Measurements from ENCODE around the gene SHISAL1. TPM values are rescaled to one million over a fixed set of nuclear protein-coding genes. Genes with fewer than 3 reads are reported as not detected.
A peak's percentile ranks its signal among the peaks of the same experiment; 100 is the strongest.

Gene SHISAL1
- total and polyA plus RNA-seq, 5 donors = 1.0 to 5.8 (median 1.3) TPM

DNA sequence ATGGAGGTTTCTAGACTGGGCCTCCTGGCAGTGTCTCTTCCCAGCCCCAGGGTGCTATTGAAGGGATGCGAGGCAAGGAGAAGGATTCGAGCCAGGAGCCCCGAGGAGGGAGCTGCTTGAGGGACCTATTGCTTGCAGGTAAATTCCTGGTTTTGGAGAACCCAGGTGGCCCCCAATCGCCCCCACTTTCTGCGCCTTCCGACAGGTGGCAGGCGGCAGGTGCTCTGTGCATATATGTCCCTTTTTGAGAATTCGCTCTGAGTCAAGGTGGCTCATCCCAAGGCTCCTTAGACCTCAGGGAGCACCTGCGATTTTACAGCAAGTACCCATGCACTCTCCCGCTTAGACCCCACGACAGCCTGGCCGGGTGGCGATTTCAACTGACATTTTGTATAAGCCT, 40.3 kb upstream of the SHISAL1 start:
- DNase-seq (peak in 2 of 3 donors; percentile 26 to 27), ATAC-seq (no peak)
- H3K9me3 ChIP-seq (ENCODE audit: control insufficient read depth, low read length) = no peaks in the 10 kb centered on the region
- intact Hi-C loops (cut with DNase I) = no loop called here
- H3K27me3 ChIP-seq (ENCODE audit: control insufficient read depth, insufficient read depth) = no peaks in the 10 kb centered on the region
- no peaks in the 10 kb centered on the region for H3K4me1 ChIP-seq (ENCODE audit: control insufficient read depth, insufficient read depth, low read length)
- no peak overlapping the region for H3K27ac ChIP-seq (ENCODE audit: low read length)
- WGBS = 88% methylated on average over 13 of the region's 13 CpGs
- H3K4me3 ChIP-seq (ENCODE audit: low read length) = no peak overlapping the region

DNA sequence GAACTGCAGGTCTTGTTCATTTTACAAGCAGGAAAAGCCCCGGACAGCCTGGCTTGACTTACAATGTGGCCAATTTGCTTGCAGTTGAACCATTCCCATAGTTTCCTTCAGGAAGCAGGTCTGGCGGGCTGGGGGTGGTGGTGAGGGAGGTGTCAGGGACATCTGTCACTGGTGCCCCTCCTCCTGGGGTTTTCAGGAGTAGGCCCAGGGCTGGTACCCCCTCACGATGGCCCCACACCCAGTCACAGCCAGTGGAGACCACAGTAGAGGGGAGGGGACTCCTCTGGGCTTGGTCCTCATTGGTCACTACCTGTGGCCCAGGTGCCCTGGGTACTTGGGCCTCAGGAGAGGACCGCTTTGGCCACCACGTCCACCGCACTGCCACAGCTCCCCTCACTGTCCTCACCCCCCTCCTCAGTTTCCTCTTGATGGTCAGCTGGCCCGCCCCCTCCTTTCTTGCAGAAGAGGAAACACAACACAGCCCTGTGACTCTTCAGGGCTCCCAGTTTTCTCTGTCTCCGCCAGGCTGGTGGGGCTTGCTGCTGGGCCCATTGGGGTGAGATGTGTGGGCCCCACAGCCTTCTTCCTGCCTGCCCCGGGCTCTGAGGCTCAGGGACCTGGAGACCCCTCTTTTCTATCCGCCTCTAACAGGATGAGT, 39.8 kb upstream of the SHISAL1 start:
- no peaks in the 10 kb centered on the region for H3K27me3 ChIP-seq (ENCODE audit: control insufficient read depth, insufficient read depth)
- intact Hi-C loops (cut with DNase I) = no loop called here
- DNase-seq (peak in 2 of 3 donors; percentile 28 to 39), ATAC-seq (no peak)
- 60% methylated on average over 10 of the region's 10 CpGs for WGBS
- H3K4me3 ChIP-seq (ENCODE audit: low read length) = no peak overlapping the region
- H3K9me3 ChIP-seq (ENCODE audit: control insufficient read depth, low read length) = no peaks in the 10 kb centered on the region
- no peak overlapping the region for H3K27ac ChIP-seq (ENCODE audit: low read length)
- H3K4me1 ChIP-seq (ENCODE audit: control insufficient read depth, insufficient read depth, low read length) = no peaks in the 10 kb centered on the region

DNA sequence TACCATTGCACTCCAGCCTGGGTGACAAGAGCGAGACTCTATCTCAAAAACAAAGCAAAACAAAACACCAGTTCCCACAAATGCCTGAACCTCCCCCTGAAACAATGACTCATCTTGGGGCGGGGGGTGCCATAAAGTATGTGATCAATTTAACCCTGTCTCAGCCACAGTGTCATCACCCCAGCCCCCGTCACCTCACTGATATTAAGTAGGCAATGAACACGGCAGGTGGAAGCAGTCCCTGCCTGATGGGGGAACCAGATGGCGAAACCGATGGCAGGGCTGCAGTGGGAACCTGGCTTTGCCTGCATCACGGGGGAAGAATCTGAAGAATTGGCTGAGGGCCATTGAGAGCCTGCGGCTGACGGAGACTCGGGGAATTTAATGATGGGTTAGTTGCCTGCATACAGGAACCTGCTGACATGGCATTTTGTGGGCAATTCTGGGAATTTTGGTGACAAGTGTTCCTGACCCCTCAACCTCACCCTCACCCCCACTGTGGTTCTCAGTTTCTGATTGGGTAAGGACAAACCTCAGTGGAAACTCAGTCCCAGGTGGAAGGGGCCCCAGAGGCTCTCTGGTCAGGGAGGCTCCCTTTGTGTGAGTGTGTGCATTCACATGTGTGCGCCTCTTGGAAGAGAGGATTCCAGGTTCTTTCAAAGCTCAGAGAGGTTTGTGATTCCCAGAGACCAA, 39.1 kb upstream of the SHISAL1 start:
- no peaks in the 10 kb centered on the region for H3K9me3 ChIP-seq (ENCODE audit: control insufficient read depth, low read length)
- H3K27ac ChIP-seq (ENCODE audit: low read length) = no peak overlapping the region
- no peaks in the 10 kb centered on the region for H3K4me1 ChIP-seq (ENCODE audit: control insufficient read depth, insufficient read depth, low read length)
- H3K4me3 ChIP-seq (ENCODE audit: low read length) = no peak overlapping the region
- intact Hi-C loops (cut with DNase I) = no loop called here
- ATAC-seq = peak in 1 of 2 donors; percentile 3
- no peaks in the 10 kb centered on the region for H3K27me3 ChIP-seq (ENCODE audit: control insufficient read depth, insufficient read depth)
- WGBS = 19% methylated on average over 11 of the region's 11 CpGs
- DNase-seq = peak in 2 of 3 donors; percentile 50 to 62

DNA sequence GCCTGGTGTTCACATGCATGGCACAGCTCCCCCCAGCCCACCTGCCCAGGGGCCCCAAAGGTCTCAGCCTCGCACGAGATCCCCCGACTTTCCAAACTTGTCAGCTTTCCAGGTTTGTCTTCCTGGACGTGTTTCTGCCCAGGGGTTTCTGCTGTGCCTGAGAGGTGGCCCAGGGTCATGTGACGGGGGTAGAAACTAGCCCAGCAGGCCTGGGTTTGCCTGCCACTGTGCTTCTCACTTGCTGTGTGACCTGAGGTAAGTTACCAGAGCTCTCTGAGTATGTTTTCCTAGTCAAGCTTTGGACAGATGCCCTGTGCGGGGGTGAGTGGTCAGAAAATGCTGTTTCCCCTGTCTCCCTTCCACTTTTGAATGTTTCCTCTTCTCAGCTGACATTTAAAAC, 38.3 kb upstream of the SHISAL1 start:
- Histone ChIP-seq H3K27ac (ENCODE audit: low read length) (no peak overlapping the region), H3K4me1 (ENCODE audit: control insufficient read depth, insufficient read depth, low read length) (peaks cover 2% of the 10 kb centered on the region), H3K4me3 (ENCODE audit: low read length) (no peak overlapping the region), H3K27me3 (ENCODE audit: control insufficient read depth, insufficient read depth) (no peaks in the 10 kb centered on the region), H3K9me3 (ENCODE audit: control insufficient read depth, low read length) (no peaks in the 10 kb centered on the region)
- WGBS = 62% methylated on average over 6 of the region's 6 CpGs
- DNase-seq (peak in 1 of 3 donors; percentile 21), ATAC-seq (no peak)
- intact Hi-C loops (cut with DNase I) = no loop called here

DNA sequence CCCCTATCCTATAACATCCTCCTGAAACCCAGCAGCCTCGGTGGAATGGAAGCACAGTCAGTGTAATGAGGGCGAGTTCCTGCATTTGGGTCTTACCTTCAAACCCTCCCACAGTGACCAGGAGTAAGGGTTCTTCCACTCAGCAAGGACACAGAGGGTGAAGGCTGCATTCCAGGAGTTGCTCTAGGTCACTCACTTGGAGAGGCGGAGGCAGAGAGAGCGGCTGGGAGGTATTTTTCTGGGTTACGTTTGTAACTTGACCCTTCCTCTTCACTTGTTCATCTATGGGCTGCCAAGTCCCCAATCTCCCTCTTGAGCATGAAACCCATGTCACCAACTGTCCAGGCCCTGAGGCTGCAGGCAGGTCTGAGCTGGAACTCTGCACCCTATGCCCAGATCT, 36.8 kb upstream of the SHISAL1 start:
- no peak for DNase-seq
- Histone ChIP-seq H3K27ac (ENCODE audit: low read length) (no peak overlapping the region), H3K4me1 (ENCODE audit: control insufficient read depth, insufficient read depth, low read length) (peaks cover 2% of the 10 kb centered on the region), H3K4me3 (ENCODE audit: low read length) (no peak overlapping the region), H3K9me3 (ENCODE audit: control insufficient read depth, low read length) (no peaks in the 10 kb centered on the region), H3K27me3 (ENCODE audit: control insufficient read depth, insufficient read depth) (no peaks in the 10 kb centered on the region)
- ATAC-seq = no peak
- 56% methylated on average over 5 of the region's 5 CpGs for whole genome bisulfite sequencing
- intact Hi-C loops (cut with DNase I) = no loop called here

DNA sequence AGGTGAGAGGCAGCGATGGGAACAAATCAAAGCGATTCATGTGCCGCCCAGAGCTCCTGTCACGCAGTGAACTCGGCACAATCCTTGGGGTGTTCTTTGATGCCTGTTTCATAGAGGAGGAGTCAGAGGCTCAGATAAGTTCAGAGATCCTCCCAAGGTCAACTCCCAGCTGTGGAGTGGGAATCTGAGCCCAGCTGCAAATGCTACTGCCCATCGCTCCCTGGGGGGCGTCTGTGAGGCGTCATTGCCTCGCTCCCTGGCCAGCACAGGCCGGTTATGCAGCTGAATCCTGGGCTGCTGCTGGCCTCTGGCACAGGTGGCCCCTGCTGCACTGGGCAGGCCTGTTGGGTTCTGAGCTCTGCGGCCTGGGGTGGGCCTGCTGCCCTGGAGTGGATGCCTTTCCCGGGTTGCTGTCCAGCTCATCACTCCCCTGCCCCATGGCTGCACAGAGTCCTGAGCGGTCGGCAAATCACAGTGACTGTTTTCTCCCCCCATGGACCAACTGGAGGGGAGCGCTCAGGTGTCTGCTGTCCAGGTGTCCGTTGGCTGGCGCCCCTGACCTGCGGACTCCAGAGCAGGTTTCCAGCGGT, 36.3 kb upstream of the SHISAL1 start:
- intact Hi-C loops (cut with DNase I) = no loop called here
- no peaks in the 10 kb centered on the region for H3K27me3 ChIP-seq (ENCODE audit: control insufficient read depth, insufficient read depth)
- no peak overlapping the region for H3K27ac ChIP-seq (ENCODE audit: low read length)
- no peaks in the 10 kb centered on the region for H3K9me3 ChIP-seq (ENCODE audit: control insufficient read depth, low read length)
- ATAC-seq (peak in 1 of 2 donors; percentile 13), DNase-seq (peak in 1 of 3 donors; percentile 66)
- peaks cover 2% of the 10 kb centered on the region for H3K4me1 ChIP-seq (ENCODE audit: control insufficient read depth, insufficient read depth, low read length)
- H3K4me3 ChIP-seq (ENCODE audit: low read length) = no peak overlapping the region
- 59% methylated on average over 19 of the region's 19 CpGs for whole genome bisulfite sequencing

DNA sequence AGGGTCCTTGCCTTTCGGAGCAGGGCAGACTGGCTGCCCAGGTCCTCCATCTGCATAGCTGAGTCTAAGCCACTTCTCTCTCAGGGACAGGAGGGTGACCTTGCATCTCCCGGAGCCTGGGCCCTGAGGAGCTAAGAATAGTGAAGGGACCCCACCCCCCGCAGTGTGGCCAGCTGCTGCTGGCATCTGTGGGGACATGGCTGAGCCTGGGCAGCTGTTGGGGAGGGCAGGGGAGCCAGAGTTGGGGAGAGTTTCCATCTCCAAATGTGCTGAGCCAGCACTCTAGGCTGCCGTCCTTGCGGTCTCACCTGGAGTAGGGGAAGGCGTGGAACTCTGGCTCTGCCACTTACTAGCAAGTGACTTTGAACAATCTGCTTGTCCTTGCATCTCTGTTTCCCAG, 34.8 kb upstream of the SHISAL1 start:
- ATAC-seq (peak; percentile 18 to 29), DNase-seq (peak in 1 of 3 donors; percentile 24)
- intact Hi-C loops (cut with DNase I) = no loop called here
- H3K9me3 ChIP-seq (ENCODE audit: control insufficient read depth, low read length) = no peaks in the 10 kb centered on the region
- 79% methylated on average over 6 of the region's 6 CpGs for WGBS
- peaks cover 2% of the 10 kb centered on the region for H3K4me1 ChIP-seq (ENCODE audit: control insufficient read depth, insufficient read depth, low read length)
- no peaks in the 10 kb centered on the region for H3K27me3 ChIP-seq (ENCODE audit: control insufficient read depth, insufficient read depth)
- H3K27ac ChIP-seq (ENCODE audit: low read length) = peak overlapping the region; percentile 36
- H3K4me3 ChIP-seq (ENCODE audit: low read length) = no peak overlapping the region

DNA sequence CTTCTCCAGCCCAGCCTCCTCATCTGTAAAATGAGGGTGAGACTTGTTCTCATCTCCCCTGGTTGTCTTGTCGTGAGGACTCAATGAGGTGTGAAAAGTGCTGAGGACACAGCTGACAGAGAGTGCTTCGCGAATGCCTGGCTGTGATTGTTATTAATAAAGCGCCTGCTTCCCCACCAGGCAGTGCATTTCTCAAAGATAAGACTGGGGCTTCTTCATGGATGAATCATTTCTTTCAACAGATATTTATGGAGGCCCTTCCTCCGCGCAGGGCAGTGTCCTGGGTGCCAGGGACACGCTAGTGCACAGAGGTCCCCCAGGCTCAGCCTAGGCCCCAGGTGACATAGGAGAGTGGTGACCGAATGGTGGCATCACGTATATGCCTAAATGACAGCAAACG, 34.3 kb upstream of the SHISAL1 start:
- H3K4me3 ChIP-seq (ENCODE audit: low read length) = no peak overlapping the region
- H3K9me3 ChIP-seq (ENCODE audit: control insufficient read depth, low read length) = no peaks in the 10 kb centered on the region
- H3K27ac ChIP-seq (ENCODE audit: low read length) = peak overlapping the region; percentile 36
- ATAC-seq (peak in 1 of 2 donors; percentile 59), DNase-seq (peak in 1 of 3 donors; percentile 25)
- H3K27me3 ChIP-seq (ENCODE audit: control insufficient read depth, insufficient read depth) = no peaks in the 10 kb centered on the region
- peaks cover 2% of the 10 kb centered on the region for H3K4me1 ChIP-seq (ENCODE audit: control insufficient read depth, insufficient read depth, low read length)
- intact Hi-C loops (cut with DNase I) = no loop called here
- WGBS = 60% methylated on average over 10 of the region's 10 CpGs

DNA sequence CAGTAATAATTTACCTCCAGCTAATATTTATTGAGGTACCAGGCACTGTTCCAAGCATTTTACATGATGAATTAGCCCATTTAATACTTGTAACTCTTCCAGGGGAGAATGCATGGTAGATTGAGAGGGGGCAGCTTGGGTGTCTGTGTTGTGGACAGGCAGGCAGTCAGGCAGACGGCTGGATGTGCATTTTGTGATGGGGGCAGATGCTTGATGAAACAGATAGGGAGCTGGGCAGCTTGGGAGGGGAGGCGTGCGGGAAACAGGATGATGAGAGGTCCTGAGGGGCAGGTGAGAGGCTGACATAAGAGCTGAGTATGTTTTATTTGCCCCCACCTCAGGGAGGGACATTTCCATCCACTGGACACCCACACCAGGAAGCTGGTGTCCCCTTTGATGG, 33.1 kb upstream of the SHISAL1 start:
- H3K27me3 ChIP-seq (ENCODE audit: control insufficient read depth, insufficient read depth) = no peaks in the 10 kb centered on the region

DNA sequence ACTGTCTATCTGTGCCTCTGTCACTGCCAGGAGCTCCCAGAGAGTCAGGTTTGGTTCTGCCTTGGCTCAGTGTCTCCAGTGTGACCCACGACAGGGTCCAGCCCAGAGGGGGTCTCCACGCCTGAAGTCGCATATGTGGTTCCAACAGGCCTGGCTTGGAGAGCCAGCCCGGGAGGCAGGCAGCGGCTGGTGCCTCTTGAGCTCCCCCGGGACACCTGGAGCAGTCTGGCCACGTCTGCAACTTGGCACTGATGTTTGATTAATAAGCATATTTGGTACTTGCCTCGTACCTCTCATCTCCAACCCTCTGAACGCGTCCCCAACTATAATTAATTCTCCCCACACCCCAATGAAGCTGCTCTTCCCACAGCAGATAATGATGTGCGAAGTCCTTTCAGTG, 31.7 kb upstream of the SHISAL1 start:
- peak in 1 of 3 donors; percentile 35 for DNase-seq
- Histone ChIP-seq H3K4me1 (ENCODE audit: control insufficient read depth, insufficient read depth, low read length) (peaks cover 2% of the 10 kb centered on the region), H3K9me3 (ENCODE audit: control insufficient read depth, low read length) (no peaks in the 10 kb centered on the region), H3K27ac (ENCODE audit: low read length) (no peak overlapping the region), H3K27me3 (ENCODE audit: control insufficient read depth, insufficient read depth) (no peaks in the 10 kb centered on the region), H3K4me3 (ENCODE audit: low read length) (no peak overlapping the region)
- ATAC-seq = no peak
- 65% methylated on average over 11 of the region's 11 CpGs for WGBS
- intact Hi-C loops (cut with DNase I) = no loop called here

More for the DNA sequence above, 33.1 kb upstream of the SHISAL1 start:
- DNase-seq = peak in 1 of 3 donors; percentile 9
- no peak for ATAC-seq
- intact Hi-C loops (cut with DNase I) = no loop called here
- no peaks in the 10 kb centered on the region for H3K9me3 ChIP-seq (ENCODE audit: control insufficient read depth, low read length)
- H3K4me1 ChIP-seq (ENCODE audit: control insufficient read depth, insufficient read depth, low read length) = peaks cover 2% of the 10 kb centered on the region
- no peak overlapping the region for H3K4me3 ChIP-seq (ENCODE audit: low read length)
- H3K27ac ChIP-seq (ENCODE audit: low read length) = no peak overlapping the region
- 79% methylated on average over 3 of the region's 3 CpGs for WGBS

DNA sequence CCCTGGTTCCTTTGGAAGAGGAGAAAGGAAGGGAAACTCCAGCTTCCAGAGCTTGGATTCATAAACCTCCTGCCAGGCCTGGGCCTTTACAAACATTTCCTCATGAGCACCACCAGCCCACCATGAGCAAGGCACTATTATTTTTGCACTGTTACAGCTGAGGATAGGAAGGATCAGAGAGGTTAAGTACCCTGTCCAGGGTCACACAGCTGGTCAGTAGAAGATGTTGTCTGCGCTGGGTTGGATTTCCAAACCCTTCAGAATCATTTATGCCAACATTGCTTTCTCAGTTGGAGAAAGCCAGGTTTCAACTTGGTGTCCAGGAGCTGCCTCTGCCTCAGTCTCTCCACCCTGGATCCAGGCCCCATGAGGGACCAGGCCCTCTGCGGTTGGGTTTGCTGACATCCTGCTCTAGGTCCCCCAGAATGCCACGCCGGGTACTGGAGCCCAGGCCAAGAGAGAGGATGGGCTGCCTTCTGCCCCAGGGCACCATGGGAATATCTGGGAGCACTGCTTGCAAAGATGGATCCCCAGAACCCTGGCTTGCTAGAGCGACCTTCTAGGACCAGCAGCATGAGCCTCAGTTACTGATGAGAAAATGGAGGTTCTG, 29.7 kb upstream of the SHISAL1 start:
- intact Hi-C loops (cut with DNase I) = no loop called here
- H3K27ac ChIP-seq (ENCODE audit: low read length) = no peak overlapping the region
- H3K4me1 ChIP-seq (ENCODE audit: control insufficient read depth, insufficient read depth, low read length) = peaks cover 2% of the 10 kb centered on the region
- DNase-seq = peak in 1 of 3 donors; percentile 14
- WGBS = 93% methylated on average over 5 of the region's 5 CpGs
- H3K27me3 ChIP-seq (ENCODE audit: control insufficient read depth, insufficient read depth) = no peaks in the 10 kb centered on the region
- ATAC-seq = no peak
- no peaks in the 10 kb centered on the region for H3K9me3 ChIP-seq (ENCODE audit: control insufficient read depth, low read length)
- H3K4me3 ChIP-seq (ENCODE audit: low read length) = no peak overlapping the region

Data from right cardiac atrium (tissue), 5 donors.